Glomerular visceral epithelial cell (primary cell): ENCODE results near the gene SLC9A4.

Source experiments
- DNase-seq: peaks from one replicate; pipeline ENCODE4 v3.0.0-alpha.2; 2016; ENCODE audit errors: extremely low spot score

Gene SLC9A4

GRCh38 chr2:102498414-102498813 is 25.4 kb downstream of the SLC9A4 start:
- DNase-seq: no peak

- DNase-seq: no peak
Observed at GRCh38 chr2:102499558-102499957, 26.5 kb downstream of the SLC9A4 start.

GRCh38 chr2:102502576-102502975 is 29.6 kb downstream of the SLC9A4 start:
- DNase-seq: no peak

GRCh38 chr2:102504833-102505232 is 31.8 kb downstream of the SLC9A4 start:
- no peak for DNase-seq

GRCh38 chr2:102505290-102505689 is 32.3 kb downstream of the SLC9A4 start:
- no peak for DNase-seq

- DNase-seq: no peak
Observed at GRCh38 chr2:102506743-102507142, 33.7 kb downstream of the SLC9A4 start.

GRCh38 chr2:102508863-102509262 is 35.8 kb downstream of the SLC9A4 start:
- DNase-seq: no peak

GRCh38 chr2:102509749-102510148 is 36.7 kb downstream of the SLC9A4 start:
- no peak for DNase-seq

- no peak for DNase-seq
Observed at GRCh38 chr2:102510791-102511575, 38.0 kb downstream of the SLC9A4 start.

- no peak for DNase-seq
Observed at GRCh38 chr2:102512161-102512560, 39.1 kb downstream of the SLC9A4 start.

- no peak for DNase-seq
Observed at GRCh38 chr2:102513355-102513939, 40.4 kb downstream of the SLC9A4 start.

GRCh38 chr2:102514061-102514785 is 41.2 kb downstream of the SLC9A4 start:
- DNase-seq: peak; percentile 82

GRCh38 chr2:102515851-102516250 is 42.8 kb downstream of the SLC9A4 start:
- no peak for DNase-seq

GRCh38 chr2:102518170-102518569 is 45.1 kb downstream of the SLC9A4 start:
- DNase-seq: no peak

GRCh38 chr2:102520009-102520408 is 47.0 kb downstream of the SLC9A4 start:
- DNase-seq: peak; percentile 30

- DNase-seq: peak; percentile 5
Observed at GRCh38 chr2:102520801-102521200, 47.8 kb downstream of the SLC9A4 start.

GRCh38 chr2:102522162-102522561 is 49.1 kb downstream of the SLC9A4 start:
- DNase-seq: no peak

- DNase-seq: no peak
Observed at GRCh38 chr2:102522890-102523289, 49.9 kb downstream of the SLC9A4 start.

- no peak for DNase-seq
Observed at GRCh38 chr2:102523651-102524050, 50.6 kb downstream of the SLC9A4 start.

- no peak for DNase-seq
Observed at GRCh38 chr2:102527086-102527485, 54.1 kb downstream of the SLC9A4 start.

GRCh38 chr2:102538491-102538890 is 65.5 kb downstream of the SLC9A4 start:
- no peak for DNase-seq

GRCh38 chr2:102540882-102541281 is 67.9 kb downstream of the SLC9A4 start:
- no peak for DNase-seq

GRCh38 chr2:102544182-102544581 is 71.2 kb downstream of the SLC9A4 start:
- DNase-seq: no peak
